Measurements from ENCODE around the gene TNFRSF25.

- TF ChIP-seq CTCF (conservative IDR thresholded peaks at IDR 0.05) (no peak), ZFX (IDR thresholded peaks at IDR 0.05) (no peak)
Observed at GRCh38 chr1:6426277-6426971, 39.5 kb downstream of the TNFRSF25 start.

All from C4-2B (cell line).